ENCODE data around the gene HDAC4.

DNA sequence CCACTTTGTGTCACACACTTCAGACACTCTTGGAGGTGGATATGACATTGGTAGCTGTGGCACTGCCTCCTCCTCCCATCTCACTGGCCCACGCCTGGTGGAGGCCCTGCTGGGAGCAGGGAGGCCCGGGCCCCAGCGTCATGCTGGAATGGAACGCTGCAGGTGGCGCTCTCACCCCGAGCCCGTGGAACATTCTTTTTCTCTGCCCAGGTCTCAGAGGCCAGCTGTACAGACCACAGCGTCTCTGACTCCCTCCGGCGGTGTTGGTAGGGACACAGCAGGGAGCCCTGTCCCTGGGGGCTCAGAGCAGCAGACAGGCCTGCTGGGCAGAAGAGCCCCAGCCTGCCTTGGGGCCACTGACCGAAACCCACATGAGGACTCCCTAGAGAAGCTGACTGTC, 334.9 kb downstream of the HDAC4 start:
- TF ChIP-seq, protein P1, sequence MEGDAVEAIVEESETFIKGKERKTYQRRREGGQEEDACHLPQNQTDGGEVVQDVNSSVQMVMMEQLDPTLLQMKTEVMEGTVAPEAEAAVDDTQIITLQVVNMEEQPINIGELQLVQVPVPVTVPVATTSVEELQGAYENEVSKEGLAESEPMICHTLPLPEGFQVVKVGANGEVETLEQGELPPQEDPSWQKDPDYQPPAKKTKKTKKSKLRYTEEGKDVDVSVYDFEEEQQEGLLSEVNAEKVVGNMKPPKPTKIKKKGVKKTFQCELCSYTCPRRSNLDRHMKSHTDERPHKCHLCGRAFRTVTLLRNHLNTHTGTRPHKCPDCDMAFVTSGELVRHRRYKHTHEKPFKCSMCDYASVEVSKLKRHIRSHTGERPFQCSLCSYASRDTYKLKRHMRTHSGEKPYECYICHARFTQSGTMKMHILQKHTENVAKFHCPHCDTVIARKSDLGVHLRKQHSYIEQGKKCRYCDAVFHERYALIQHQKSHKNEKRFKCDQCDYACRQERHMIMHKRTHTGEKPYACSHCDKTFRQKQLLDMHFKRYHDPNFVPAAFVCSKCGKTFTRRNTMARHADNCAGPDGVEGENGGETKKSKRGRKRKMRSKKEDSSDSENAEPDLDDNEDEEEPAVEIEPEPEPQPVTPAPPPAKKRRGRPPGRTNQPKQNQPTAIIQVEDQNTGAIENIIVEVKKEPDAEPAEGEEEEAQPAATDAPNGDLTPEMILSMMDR (IDR thresholded peaks at IDR 0.05; ENCODE audit: poor library complexity): no peak
- no peak for TF ChIP-seq EZH2 (IDR thresholded peaks at IDR 0.05; ENCODE audit: borderline replicate concordance)
